HCT116 (cell line): Measurements from ENCODE around the gene HAX1. TPM values are rescaled to one million over a fixed set of nuclear protein-coding genes. Genes with fewer than 3 reads are reported as not detected.
"Not testable (repeated sequence)": the region's sequence is repeated elsewhere in the genome, so short reads cannot be mapped to it uniquely, and the experiment has no call there.

Experiments
- ATAC-seq: fragments of 200-7000 bp; cut with Tn5 transposase; 2 replicates; pipeline ENCODE4 v1.9.1; 2020; ENCODE audit warnings: mild to moderate bottlenecking, moderate library complexity
- BruUV-seq: library from RNA; stranded (reverse); fragments of 400-500 nt; replicated peaks from 2 replicates; lab custom pipeline; 2021; lab: Mats Ljungman, UMichigan
- CTCF ChIA-PET: fragments of 300-600 bp; sonication (Branson Sonifier 250); formaldehyde crosslinking; loops from one replicate; lab custom pipeline; 2021; ENCODE audit warnings: antibody characterized with exemption; lab: Charles Lee
- POLR2A ChIA-PET: fragments of 300-600, 350-600 bp; sonication (Branson Sonifier 250); formaldehyde crosslinking; loops from one replicate; lab custom pipeline; 2021; ENCODE audit warnings: antibody characterized with exemption; lab: Charles Lee
- RAD21 ChIA-PET, 2 experiments: fragments of 300-600 bp; sonication (Branson Sonifier 250); formaldehyde crosslinking; loops; one replicate each; lab custom pipeline; 2023; ENCODE audit warnings: low total read pairs in 2 of 2; ENCODE audit not compliant: uncharacterized antibody in 2 of 2, unreplicated experiment in 2 of 2, low non-redundant PET in 1 of 2; lab: Charles Lee
- DNase-seq: peaks from one replicate; pipeline ENCODE4 v3.0.0-alpha.2; 2010; ENCODE audit warnings: low read depth, low spot score
- H2AFZ ChIP-seq: fragments of 200-600 bp; shearing (Covaris generic), sonication (generic); 2 replicates; pipeline ENCODE4 v1.6.1; 2017; ENCODE audit warnings: low read depth, mixed run types, mixed read lengths, antibody characterized with exemption, low read length; ENCODE audit not compliant: poor library complexity, severe bottlenecking
- H3K27ac ChIP-seq: 2 replicates; pipeline ENCODE4 v1.5.1; 2012; ENCODE audit warnings: low read depth, low read length
- H3K27me3 ChIP-seq: fragments of 200-600 bp; sonication (generic); 2 replicates; pipeline ENCODE4 v1.6.1; 2016; ENCODE audit warnings: mixed run types, low read length, mixed read lengths; ENCODE audit not compliant: insufficient read depth
- H3K36me3 ChIP-seq, 2 experiments: fragments of 200-500 bp in 1 of 2; fragments of 200-600 bp in 1 of 2; sonication (Bioruptor generic) in 1 of 2; sonication (generic) in 1 of 2; 2 replicates each; pipeline versions ENCODE4 v1.5.1 to v1.6.1; 2014 to 2016; ENCODE audit warnings: low read length in 2 of 2, inconsistent platforms in 1 of 2, mixed read lengths in 1 of 2, mixed run types in 1 of 2; ENCODE audit not compliant: insufficient read depth in 2 of 2, control insufficient read depth in 1 of 2
- H3K4me1 ChIP-seq, 2 experiments: fragments of 200-600 bp in 1 of 2; sonication (generic) in 1 of 2; 2 replicates each; pipeline versions ENCODE4 v1.5.1 to v1.6.1; 2012 to 2017; ENCODE audit warnings: low read length in 2 of 2, inconsistent platforms in 1 of 2, mild to moderate bottlenecking in 1 of 2, mixed read lengths in 1 of 2, mixed run types in 1 of 2, moderate library complexity in 1 of 2; ENCODE audit not compliant: insufficient read depth in 2 of 2, control insufficient read depth in 1 of 2
- H3K4me2 ChIP-seq: fragments of 200-600 bp; sonication (generic); 2 replicates; pipeline ENCODE4 v1.6.1; 2017; ENCODE audit warnings: mixed run types, low read length, mixed read lengths
- H3K4me3 ChIP-seq, 2 experiments: fragments of 200-600 bp in 1 of 2; sonication (generic) in 1 of 2; replicated peaks in 1 of 2; 2 replicates each; pipeline ENCODE4 v1.5.1; 2011 to 2016; ENCODE audit warnings: low read length in 2 of 2, control low read depth in 1 of 2, low read depth in 1 of 2, mild to moderate bottlenecking in 1 of 2, mixed read lengths in 1 of 2, mixed run types in 1 of 2
- H3K79me2 ChIP-seq: fragments of 200-600 bp; sonication (generic); 2 replicates; pipeline ENCODE4 v1.6.1; 2017; ENCODE audit warnings: mild to moderate bottlenecking, mixed run types, low read length, moderate library complexity, mixed read lengths; ENCODE audit not compliant: insufficient read depth
- H3K9ac ChIP-seq: fragments of 200-600 bp; sonication (generic); 2 replicates; pipeline ENCODE4 v1.6.1; 2016; ENCODE audit warnings: low read length, mixed read lengths
- H3K9me2 ChIP-seq: fragments of 200-600 bp; sonication (generic), shearing (Covaris generic); 2 replicates; pipeline ENCODE4 v1.6.1; 2017; ENCODE audit warnings: mixed run types, mild to moderate bottlenecking, moderate library complexity; ENCODE audit not compliant: insufficient read depth
- H3K9me3 ChIP-seq, 2 experiments: fragments of 200-500 bp in 1 of 2; fragments of 200-600 bp in 1 of 2; sonication (Bioruptor generic) in 1 of 2; sonication (generic) in 1 of 2; 2 replicates each; pipeline ENCODE4 v1.6.1; 2014 to 2017; ENCODE audit warnings: low read length in 2 of 2, mixed read lengths in 2 of 2, inconsistent platforms in 1 of 2, low read depth in 1 of 2, mild to moderate bottlenecking in 1 of 2, mixed run types in 1 of 2, moderate library complexity in 1 of 2; ENCODE audit not compliant: control insufficient read depth in 1 of 2, insufficient read depth in 1 of 2
- H4K20me1 ChIP-seq: fragments of 200-600 bp; sonication (generic), shearing (Covaris generic); 2 replicates; pipeline ENCODE4 v1.6.1; 2017; ENCODE audit warnings: mixed run types, mild to moderate bottlenecking, moderate library complexity; ENCODE audit not compliant: insufficient read depth
- intact Hi-C: fragments of 100-400 bp; cut with micrococcal nuclease; formaldehyde crosslinking; loops from 2 replicates; pipeline ENCODE4 v1.10.0; 2022
- total RNA-seq: library from RNA; stranded (reverse); gene quantifications from one replicate; pipeline ENCODE4 v1.2.1, GENCODE V29; 2021; ENCODE audit not compliant: unreplicated experiment

Gene HAX1
- total RNA-seq, 1 experiment from 2014 or later, result 93.6 TPM

DNA sequence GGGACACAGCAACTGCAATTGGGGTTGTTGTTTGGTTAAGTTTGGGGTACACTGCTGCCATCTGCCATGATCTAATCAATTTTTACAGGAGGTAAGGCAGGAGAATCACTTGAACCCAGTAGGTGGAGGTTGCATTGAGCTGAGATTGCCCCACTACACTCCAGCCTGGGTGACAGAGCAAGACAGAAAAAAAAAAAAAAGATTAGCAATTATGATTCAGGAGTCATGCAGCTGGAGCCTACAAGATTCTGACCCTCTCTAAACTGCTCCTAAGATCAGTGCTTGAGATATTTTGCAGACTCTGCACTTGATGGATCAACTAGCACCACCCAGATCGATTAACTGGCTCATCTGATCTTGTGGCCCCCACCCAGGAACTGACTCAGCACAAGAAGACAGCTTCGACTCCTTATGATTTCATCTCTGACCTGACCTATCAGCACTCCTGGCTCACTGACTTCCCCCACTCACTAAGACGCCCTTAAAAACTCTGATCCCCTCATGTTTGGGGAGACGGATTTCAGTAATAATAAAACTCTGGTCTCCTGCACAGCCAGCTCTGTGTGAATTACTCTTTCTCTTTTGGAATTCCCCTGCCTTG lies 35.3 kb downstream of the HAX1 start:
- RAD21 ChIA-PET, H3K36me3 ChIP-seq, H3K4me1 ChIP-seq, H3K27me3 ChIP-seq, DNase-seq, H3K9ac ChIP-seq, H3K4me3 ChIP-seq, ATAC-seq, H3K9me3 ChIP-seq, POLR2A ChIA-PET, H4K20me1 ChIP-seq, BruUV-seq, H2AFZ ChIP-seq, H3K27ac ChIP-seq, intact Hi-C loops, CTCF ChIA-PET, H3K79me2 ChIP-seq, H3K4me2 ChIP-seq, H3K9me2 ChIP-seq: not testable (repeated sequence)

- POLR2A ChIA-PET, H3K9me2 ChIP-seq, H2AFZ ChIP-seq, H3K79me2 ChIP-seq, H3K27me3 ChIP-seq, H3K9ac ChIP-seq, H3K4me2 ChIP-seq, ATAC-seq, H3K27ac ChIP-seq, H3K36me3 ChIP-seq, intact Hi-C loops, H3K9me3 ChIP-seq, RAD21 ChIA-PET, H4K20me1 ChIP-seq, DNase-seq, H3K4me3 ChIP-seq, H3K4me1 ChIP-seq, BruUV-seq, CTCF ChIA-PET: not testable (repeated sequence)
Observed at GRCh38 chr1:154309136-154309535, 36.7 kb downstream of the HAX1 start.

DNA sequence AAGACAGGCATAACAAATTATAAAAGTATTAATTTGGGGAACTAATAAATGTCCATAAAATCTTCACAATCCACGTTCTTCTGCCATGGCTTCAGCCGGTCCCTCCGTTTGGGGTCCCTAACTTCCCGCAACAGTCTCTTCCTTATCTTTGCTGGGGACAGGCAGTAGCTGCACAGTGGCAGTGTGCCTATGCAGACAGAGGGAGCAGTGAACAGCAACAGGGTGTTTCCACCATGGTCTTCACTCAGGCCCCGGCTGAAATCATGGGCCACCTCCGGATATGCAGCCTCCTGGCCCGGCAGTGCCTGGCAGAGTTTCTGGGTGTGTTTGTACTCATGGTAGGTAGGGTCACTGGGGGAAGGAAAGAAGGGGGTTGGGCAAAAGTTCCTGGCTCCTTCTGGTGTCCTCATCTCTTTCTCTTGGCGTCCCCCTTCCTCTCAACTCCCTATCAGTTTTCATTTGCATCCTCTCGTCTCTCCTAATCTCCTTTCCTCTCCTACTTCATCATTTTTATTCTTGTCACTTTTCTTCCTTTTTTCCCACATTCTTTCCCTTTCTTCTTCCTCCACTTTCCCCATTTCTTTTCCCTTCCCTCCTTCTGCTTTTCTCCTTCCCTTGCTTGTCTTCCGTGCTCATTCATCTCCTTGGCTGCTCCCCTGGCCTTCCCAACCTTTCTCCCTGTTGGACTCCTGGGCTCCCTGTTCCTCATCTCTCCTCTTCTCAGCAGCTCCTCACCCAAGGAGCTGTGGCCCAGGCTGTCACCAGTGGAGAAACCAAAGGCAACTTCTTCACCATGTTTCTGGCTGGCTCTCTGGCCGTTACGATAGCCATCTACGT lies 40.0 kb downstream of the HAX1 start:
- H3K9me2 ChIP-seq, H3K79me2 ChIP-seq, H3K27me3 ChIP-seq, H3K36me3 ChIP-seq, POLR2A ChIA-PET, H3K4me2 ChIP-seq, H3K9ac ChIP-seq, H3K27ac ChIP-seq, BruUV-seq, H3K9me3 ChIP-seq, H4K20me1 ChIP-seq, CTCF ChIA-PET, H3K4me1 ChIP-seq, H3K4me3 ChIP-seq, H2AFZ ChIP-seq, RAD21 ChIA-PET, intact Hi-C loops, DNase-seq, ATAC-seq: not testable (repeated sequence)
